ENCODE data around the gene GMIP. TPM values are rescaled to one million over a fixed set of nuclear protein-coding genes. Genes with fewer than 3 reads are reported as not detected.

Gene GMIP
- total and polyA plus RNA-seq, 2 of the 13 experiments (the other 11 are each of a cell fraction or from before 2014, with no cell fraction given): 1.5 to 1.8 TPM

GRCh38 chr19:19647037-19647835 is 3.8 kb upstream of the GMIP start:
- no TSS peak for BruUV-seq (replicated peaks)
- Histone ChIP-seq H3K4me2 (ENCODE audit: low read depth, low read length) (no peak overlapping the region), H3K36me3 (replicated peaks in 1 of 2; ENCODE audit: control insufficient read depth in 1 of 2, insufficient read depth in 2 of 2, low read length in 2 of 2) (peaks cover 29 to 66% of the 10 kb centered on the region in 2 experiments; a peak in 4 of 5 replicates), H3K27me3 (ENCODE audit: control insufficient read depth in 1 of 2, insufficient read depth in 2 of 2, low read length in 2 of 2) (no peaks in the 10 kb centered on the region), H3K27ac (ENCODE audit: extremely low read length, insufficient read depth, low read length) (no peak overlapping the region), H4K20me1 (ENCODE audit: insufficient read depth, low read length) (no peaks in the 10 kb centered on the region), H3K4me3 (replicated peaks in 1 of 3; ENCODE audit: insufficient read depth in 1 of 3, low read depth in 2 of 3, low read length in 3 of 3) (no peak overlapping the region), H3K9me3 (ENCODE audit: low read length) (no peaks in the 10 kb centered on the region), H3K4me1 (ENCODE audit: insufficient read depth, low read length) (no peaks in the 10 kb centered on the region), H2AFZ (ENCODE audit: low read length) (no peak overlapping the region), H3K9ac (ENCODE audit: insufficient read depth, low read depth, low read length) (no peak overlapping the region), H3K79me2 (ENCODE audit: insufficient read depth, low read length) (no peaks in the 10 kb centered on the region)
- no peak for FAIRE-seq
- CTCF ChIA-PET (ENCODE audit: low intra/inter-chr PET ratio, low total read pairs): no interaction called here
- in situ Hi-C loops (cut with HindIII; ENCODE audit: extremely low pct_ligation_motif_present, low pct_unique_long_range_greater_than_20kb): no loop called here
- TF ChIP-seq CREM (IDR thresholded peaks at IDR 0.05) (no peak), CREM (CRISPR knock-in tag; IDR thresholded peaks at IDR 0.05) (no peak), AGO2 (optimal IDR thresholded peaks at IDR 0.05; ENCODE audit: low read depth, low read length) (peak; percentile 53)
- 100% methylated on average over 10 of the region's 29 CpGs for WGBS (ENCODE audit: low lambda C conversion rate)
- DNase-seq (ENCODE audit: low spot score): no peak
- POLR2A ChIA-PET: no interaction called here
- intact Hi-C loops (cut with micrococcal nuclease; ENCODE audit: unreplicated experiment): no loop called here
- ATAC-seq: no peak

- intact Hi-C loops (cut with micrococcal nuclease; ENCODE audit: unreplicated experiment): no loop called here
- ATAC-seq (no peak), DNase-seq (ENCODE audit: low spot score) (no peak), FAIRE-seq (no peak)
- no peak for TF ChIP-seq ZFP62 (CRISPR knock-in tag; IDR thresholded peaks at IDR 0.05)
- no peak for TF ChIP-seq CEBPG (CRISPR knock-in tag; IDR thresholded peaks at IDR 0.05)
- peak; percentile 51 for TF ChIP-seq AGO2 (optimal IDR thresholded peaks at IDR 0.05; ENCODE audit: low read depth, low read length)
- TF ChIP-seq RBFOX2 (IDR thresholded peaks at IDR 0.05; ENCODE audit: low read depth, low read length): 0 out of 2 replicates have a peak, but pooled peaks have one; percentile 41
- TF ChIP-seq ZNF225 (CRISPR knock-in tag; IDR thresholded peaks at IDR 0.05): no peak
- TF ChIP-seq ZNF232 (CRISPR knock-in tag; IDR thresholded peaks at IDR 0.05; ENCODE audit: borderline replicate concordance): no peak
- TF ChIP-seq UBTF (CRISPR knock-in tag; IDR thresholded peaks at IDR 0.05): no peak
- TF ChIP-seq ZNF605 (CRISPR knock-in tag; IDR thresholded peaks at IDR 0.05): no peak
- TF ChIP-seq HDAC2 (CRISPR knock-in tag; IDR thresholded peaks at IDR 0.05): no peak
- Histone ChIP-seq H3K27ac (ENCODE audit: extremely low read length, insufficient read depth, low read length) (no peak overlapping the region), H3K36me3 (replicated peaks in 1 of 2; ENCODE audit: control insufficient read depth in 1 of 2, insufficient read depth in 2 of 2, low read length in 2 of 2) (peaks cover 15 to 49% of the 10 kb centered on the region in 2 experiments; a peak in 4 of 5 replicates), H3K4me1 (ENCODE audit: insufficient read depth, low read length) (no peaks in the 10 kb centered on the region), H3K79me2 (ENCODE audit: insufficient read depth, low read length) (no peaks in the 10 kb centered on the region), H2AFZ (ENCODE audit: low read length) (no peak overlapping the region), H3K4me2 (ENCODE audit: low read depth, low read length) (no peak overlapping the region), H3K9me3 (ENCODE audit: low read length) (no peaks in the 10 kb centered on the region), H3K9ac (ENCODE audit: insufficient read depth, low read depth, low read length) (no peak overlapping the region), H3K27me3 (ENCODE audit: control insufficient read depth in 1 of 2, insufficient read depth in 2 of 2, low read length in 2 of 2) (no peaks in the 10 kb centered on the region), H4K20me1 (ENCODE audit: insufficient read depth, low read length) (no peaks in the 10 kb centered on the region), H3K4me3 (replicated peaks in 1 of 3; ENCODE audit: insufficient read depth in 1 of 3, low read depth in 2 of 3, low read length in 3 of 3) (no peak overlapping the region)
- CTCF ChIA-PET (ENCODE audit: low intra/inter-chr PET ratio, low total read pairs): interaction anchor here (2.4 kb wide), 1 partner anchor 113 kb away, joined by 23 read pairs; no protein-coding TSS in a partner anchor
- no TSS peak for BruUV-seq (replicated peaks)
- WGBS (ENCODE audit: low lambda C conversion rate): 100% methylated on average over 3 of the region's 17 CpGs
- POLR2A ChIA-PET: no interaction called here
- in situ Hi-C loops (cut with HindIII; ENCODE audit: extremely low pct_ligation_motif_present, low pct_unique_long_range_greater_than_20kb): no loop called here
Observed at GRCh38 chr19:19645233-19645870, 1.9 kb upstream of the GMIP start.

All from HepG2 (cell line).